HCT116 (cell line): ENCODE data around the gene GPS1. TPM values are rescaled to one million over a fixed set of nuclear protein-coding genes. Genes with fewer than 3 reads are reported as not detected.

Experiments
- ATAC-seq: fragments of 200-7000 bp; cut with Tn5 transposase; 2 replicates; pipeline ENCODE4 v1.9.1; 2020; ENCODE audit warnings: mild to moderate bottlenecking, moderate library complexity
- BruUV-seq: library from RNA; stranded (reverse); fragments of 400-500 nt; replicated peaks from 2 replicates; lab custom pipeline; 2021; lab: Mats Ljungman, UMichigan
- CTCF ChIA-PET: fragments of 300-600 bp; sonication (Branson Sonifier 250); formaldehyde crosslinking; loops from one replicate; lab custom pipeline; 2021; ENCODE audit warnings: antibody characterized with exemption; lab: Charles Lee
- POLR2A ChIA-PET: fragments of 300-600, 350-600 bp; sonication (Branson Sonifier 250); formaldehyde crosslinking; loops from one replicate; lab custom pipeline; 2021; ENCODE audit warnings: antibody characterized with exemption; lab: Charles Lee
- RAD21 ChIA-PET, 2 experiments: fragments of 300-600 bp; sonication (Branson Sonifier 250); formaldehyde crosslinking; loops; one replicate each; lab custom pipeline; 2023; ENCODE audit warnings: low total read pairs in 2 of 2; ENCODE audit not compliant: uncharacterized antibody in 2 of 2, unreplicated experiment in 2 of 2, low non-redundant PET in 1 of 2; lab: Charles Lee
- DNase-seq: peaks from one replicate; pipeline ENCODE4 v3.0.0-alpha.2; 2010; ENCODE audit warnings: low read depth, low spot score
- H2AFZ ChIP-seq: fragments of 200-600 bp; shearing (Covaris generic), sonication (generic); 2 replicates; pipeline ENCODE4 v1.6.1; 2017; ENCODE audit warnings: low read depth, mixed run types, mixed read lengths, antibody characterized with exemption, low read length; ENCODE audit not compliant: poor library complexity, severe bottlenecking
- H3K27ac ChIP-seq: 2 replicates; pipeline ENCODE4 v1.5.1; 2012; ENCODE audit warnings: low read depth, low read length
- H3K27me3 ChIP-seq: fragments of 200-600 bp; sonication (generic); 2 replicates; pipeline ENCODE4 v1.6.1; 2016; ENCODE audit warnings: mixed run types, low read length, mixed read lengths; ENCODE audit not compliant: insufficient read depth
- H3K36me3 ChIP-seq, 2 experiments: fragments of 200-500 bp in 1 of 2; fragments of 200-600 bp in 1 of 2; sonication (Bioruptor generic) in 1 of 2; sonication (generic) in 1 of 2; 2 replicates each; pipeline versions ENCODE4 v1.5.1 to v1.6.1; 2014 to 2016; ENCODE audit warnings: low read length in 2 of 2, inconsistent platforms in 1 of 2, mixed read lengths in 1 of 2, mixed run types in 1 of 2; ENCODE audit not compliant: insufficient read depth in 2 of 2, control insufficient read depth in 1 of 2
- H3K4me1 ChIP-seq, 2 experiments: fragments of 200-600 bp in 1 of 2; sonication (generic) in 1 of 2; 2 replicates each; pipeline versions ENCODE4 v1.5.1 to v1.6.1; 2012 to 2017; ENCODE audit warnings: low read length in 2 of 2, inconsistent platforms in 1 of 2, mild to moderate bottlenecking in 1 of 2, mixed read lengths in 1 of 2, mixed run types in 1 of 2, moderate library complexity in 1 of 2; ENCODE audit not compliant: insufficient read depth in 2 of 2, control insufficient read depth in 1 of 2
- H3K4me2 ChIP-seq: fragments of 200-600 bp; sonication (generic); 2 replicates; pipeline ENCODE4 v1.6.1; 2017; ENCODE audit warnings: mixed run types, low read length, mixed read lengths
- H3K4me3 ChIP-seq, 2 experiments: fragments of 200-600 bp in 1 of 2; sonication (generic) in 1 of 2; replicated peaks in 1 of 2; 2 replicates each; pipeline ENCODE4 v1.5.1; 2011 to 2016; ENCODE audit warnings: low read length in 2 of 2, control low read depth in 1 of 2, low read depth in 1 of 2, mild to moderate bottlenecking in 1 of 2, mixed read lengths in 1 of 2, mixed run types in 1 of 2
- H3K79me2 ChIP-seq: fragments of 200-600 bp; sonication (generic); 2 replicates; pipeline ENCODE4 v1.6.1; 2017; ENCODE audit warnings: mild to moderate bottlenecking, mixed run types, low read length, moderate library complexity, mixed read lengths; ENCODE audit not compliant: insufficient read depth
- H3K9ac ChIP-seq: fragments of 200-600 bp; sonication (generic); 2 replicates; pipeline ENCODE4 v1.6.1; 2016; ENCODE audit warnings: low read length, mixed read lengths
- H3K9me2 ChIP-seq: fragments of 200-600 bp; sonication (generic), shearing (Covaris generic); 2 replicates; pipeline ENCODE4 v1.6.1; 2017; ENCODE audit warnings: mixed run types, mild to moderate bottlenecking, moderate library complexity; ENCODE audit not compliant: insufficient read depth
- H3K9me3 ChIP-seq, 2 experiments: fragments of 200-500 bp in 1 of 2; fragments of 200-600 bp in 1 of 2; sonication (Bioruptor generic) in 1 of 2; sonication (generic) in 1 of 2; 2 replicates each; pipeline ENCODE4 v1.6.1; 2014 to 2017; ENCODE audit warnings: low read length in 2 of 2, mixed read lengths in 2 of 2, inconsistent platforms in 1 of 2, low read depth in 1 of 2, mild to moderate bottlenecking in 1 of 2, mixed run types in 1 of 2, moderate library complexity in 1 of 2; ENCODE audit not compliant: control insufficient read depth in 1 of 2, insufficient read depth in 1 of 2
- H4K20me1 ChIP-seq: fragments of 200-600 bp; sonication (generic), shearing (Covaris generic); 2 replicates; pipeline ENCODE4 v1.6.1; 2017; ENCODE audit warnings: mixed run types, mild to moderate bottlenecking, moderate library complexity; ENCODE audit not compliant: insufficient read depth
- ATF3 ChIP-seq: IDR thresholded peaks from 2 replicates; pipeline ENCODE4 v1.6.1; 2012
- CBX3 ChIP-seq: IDR thresholded peaks from 2 replicates; pipeline ENCODE4 v1.6.1; 2012; ENCODE audit warnings: low read depth
- CEBPB ChIP-seq: IDR thresholded peaks from 2 replicates; pipeline ENCODE4 v1.6.1; 2012; ENCODE audit warnings: low read depth
- EGR1 ChIP-seq: IDR thresholded peaks from 2 replicates; pipeline ENCODE4 v1.6.1; 2012; ENCODE audit warnings: low read depth
- ELF1 ChIP-seq: IDR thresholded peaks from 2 replicates; pipeline ENCODE4 v1.6.1; 2012; ENCODE audit warnings: low read depth, borderline replicate concordance
- EZH2 ChIP-seq: fragments of 200-600 bp; sonication (generic); IDR thresholded peaks from 2 replicates; pipeline ENCODE4 v1.6.1; 2017; ENCODE audit warnings: antibody characterized with exemption, mixed run types
- EZH2phosphoT487 ChIP-seq: fragments of 200-600 bp; IDR thresholded peaks from 2 replicates; pipeline ENCODE4 v1.6.1; 2018; ENCODE audit warnings: antibody characterized with exemption, borderline replicate concordance
- JUND ChIP-seq: IDR thresholded peaks from 2 replicates; pipeline ENCODE4 v1.6.1; 2012
- MAX ChIP-seq: IDR thresholded peaks from 2 replicates; pipeline ENCODE4 v1.6.1; 2012
- POLR2A ChIP-seq: IDR thresholded peaks from 2 replicates; pipeline ENCODE4 v1.7.0; 2011; ENCODE audit warnings: borderline replicate concordance; ENCODE audit not compliant: insufficient read depth, insufficient read length; ENCODE audit errors: extremely low read depth
- RAD21 ChIP-seq: IDR thresholded peaks from 2 replicates; pipeline ENCODE4 v1.6.1; 2012; ENCODE audit warnings: low read depth, mild to moderate bottlenecking
- REST ChIP-seq: IDR thresholded peaks from 2 replicates; pipeline ENCODE4 v1.6.1; 2012; ENCODE audit warnings: low read depth
- SIN3A ChIP-seq: IDR thresholded peaks from 2 replicates; pipeline ENCODE4 v1.6.1; 2012; ENCODE audit warnings: low read depth
- YY1 ChIP-seq: IDR thresholded peaks from 2 replicates; pipeline ENCODE4 v1.6.1; 2011; ENCODE audit warnings: low read length, low read depth, moderate library complexity, mild to moderate bottlenecking; ENCODE audit not compliant: insufficient replicate concordance; ENCODE audit errors: extremely low read depth
- intact Hi-C: fragments of 100-400 bp; cut with micrococcal nuclease; formaldehyde crosslinking; loops from 2 replicates; pipeline ENCODE4 v1.10.0; 2022
- total RNA-seq: library from RNA; stranded (reverse); gene quantifications from one replicate; pipeline ENCODE4 v1.2.1, GENCODE V29; 2021; ENCODE audit not compliant: unreplicated experiment

The GPS1 gene
- total RNA-seq, 1 experiment from 2014 or later, result 205 TPM

GRCh38 chr17:82013772-82014321 lies 37.9 kb upstream of the GPS1 start:
- H4K20me1 ChIP-seq, result no peaks in the 10 kb centered on the region
- DNase-seq (no peak), ATAC-seq (no peak)
- no peaks in the 10 kb centered on the region for H3K27me3 ChIP-seq
- RAD21 ChIA-PET, result no interaction called here
- H3K9me2 ChIP-seq, result no peaks in the 10 kb centered on the region
- POLR2A ChIA-PET, result no interaction called here
- H3K9me3 ChIP-seq, result no peaks in the 10 kb centered on the region
- no peak overlapping the region; the same call in 1 of the 2 replicates for H3K27ac ChIP-seq
- no peak for TF ChIP-seq POLR2A
- no peak for TF ChIP-seq EGR1
- TF ChIP-seq YY1, result no peak
- TF ChIP-seq ATF3, result no peak
- TF ChIP-seq ELF1, result no peak
- TF ChIP-seq CBX3, result no peak
- no peak for TF ChIP-seq CEBPB
- no peak for TF ChIP-seq MAX
- TF ChIP-seq RAD21, result no peak
- TF ChIP-seq SIN3A, result no peak
- no peak for TF ChIP-seq EZH2phosphoT487
- TF ChIP-seq REST, result no peak
- no peak for TF ChIP-seq EZH2
- no peak for TF ChIP-seq JUND
- no peaks in the 10 kb centered on the region for H3K79me2 ChIP-seq
- no TSS peak for BruUV-seq
- H3K4me2 ChIP-seq, result no peak overlapping the region
- H3K4me3 ChIP-seq, result no peak overlapping the region
- CTCF ChIA-PET, result interaction anchor here (1.1 to 1.4 kb wide), 2 partner anchors 9 to 54 kb away, joined by 3 read pairs; partner anchors contain the start of genes CENPX and LRRC45
- peaks cover 6 to 7% of the 10 kb centered on the region in 2 experiments; a peak in 2 of 4 replicates for H3K4me1 ChIP-seq
- no peak overlapping the region for H2AFZ ChIP-seq
- no peak overlapping the region for H3K9ac ChIP-seq
- peaks cover 0 to 9% of the 10 kb centered on the region in 2 experiments; a peak in 1 of 4 replicates for H3K36me3 ChIP-seq
- intact Hi-C loops, result no loop called here
